PFSK-1 (cell line): Measurements from ENCODE around the gene KCND1.

Experiments used
- FOXP2 ChIP-seq: optimal IDR thresholded peaks from 2 replicates; pipeline ENCODE3; 2011; ENCODE audit warnings: borderline replicate concordance, control low read depth, inconsistent platforms; ENCODE audit not compliant: insufficient read depth; ENCODE audit errors: extremely low read length, extremely low read depth
- POLR2AphosphoS5 ChIP-seq: IDR thresholded peaks from 2 replicates; pipeline ENCODE4 v1.6.1; 2012; ENCODE audit warnings: low read depth, mild to moderate bottlenecking, control low read depth, low read length, moderate library complexity
- REST ChIP-seq, 2 experiments: IDR thresholded peaks; 2 replicates each; pipeline versions ENCODE4 v1.6.1 to v1.8.0; 2011 to 2012; ENCODE audit warnings: low read depth in 2 of 2, low read length in 2 of 2, control low read depth in 1 of 2, inconsistent platforms in 1 of 2, mild to moderate bottlenecking in 1 of 2, moderate library complexity in 1 of 2; ENCODE audit not compliant: insufficient read depth in 1 of 2
- SIN3A ChIP-seq: IDR thresholded peaks from 2 replicates; pipeline ENCODE4 v1.6.1; 2012; ENCODE audit warnings: mild to moderate bottlenecking, low read length, moderate library complexity, borderline replicate concordance; ENCODE audit not compliant: insufficient read depth
- TAF1 ChIP-seq: IDR thresholded peaks from 2 replicates; pipeline ENCODE4 v1.6.1; 2012; ENCODE audit warnings: low read length, control low read depth, borderline replicate concordance; ENCODE audit not compliant: insufficient read depth

KCND1 gene

GRCh38 chrX:48974574-48974973 lies 2.9 kb upstream of the KCND1 start:
- TF ChIP-seq SIN3A (no peak), TAF1 (no peak), POLR2AphosphoS5 (no peak), FOXP2 (no peak), REST (IDR thresholded peaks at IDR 0.05; ENCODE audit: insufficient read depth in 1 of 2, low read depth in 2 of 2, low read length in 2 of 2) (no peak)

- TF ChIP-seq FOXP2 (no peak), POLR2AphosphoS5 (no peak), SIN3A (no peak), REST (IDR thresholded peaks at IDR 0.05; ENCODE audit: insufficient read depth in 1 of 2, low read depth in 2 of 2, low read length in 2 of 2) (no peak), TAF1 (no peak)
Observed at GRCh38 chrX:48974033-48974432, 2.4 kb upstream of the KCND1 start.

- no peak for TF ChIP-seq SIN3A
- TF ChIP-seq REST (IDR thresholded peaks at IDR 0.05; ENCODE audit: insufficient read depth in 1 of 2, low read depth in 2 of 2, low read length in 2 of 2) = no peak
- TF ChIP-seq POLR2AphosphoS5 = no peak
Observed at GRCh38 chrX:48972220-48973164, 848 bp upstream of the KCND1 start.

- TF ChIP-seq REST (IDR thresholded peaks at IDR 0.05; ENCODE audit: insufficient read depth in 1 of 2, low read depth in 2 of 2, low read length in 2 of 2) (no peak), TAF1 (no peak), FOXP2 (no peak), POLR2AphosphoS5 (no peak)
Observed at GRCh38 chrX:48969471-48969870, 2.2 kb downstream of the KCND1 start.

- no peak for TF ChIP-seq POLR2AphosphoS5
- TF ChIP-seq SIN3A = no peak
- no peak for TF ChIP-seq TAF1
- TF ChIP-seq FOXP2 = no peak
- TF ChIP-seq REST (IDR thresholded peaks at IDR 0.05; ENCODE audit: insufficient read depth in 1 of 2, low read depth in 2 of 2, low read length in 2 of 2) = no peak
Observed at GRCh38 chrX:48968377-48968776, 3.3 kb downstream of the KCND1 start.
